Heart left ventricle (tissue), 16 donors: ENCODE results near the gene GYG2. TPM values are rescaled to one million over a fixed set of nuclear protein-coding genes. Genes with fewer than 3 reads are reported as not detected.

Experiments
- ATAC-seq, 4 donors: fragments of 200-7000 bp; cut with Tn5 transposase; one replicate each; pipeline ENCODE4 v1.9.1; 2020 to 2022; ENCODE audit warnings: moderate library complexity in 4 of 4, mild to moderate bottlenecking in 3 of 4, moderate number of reproducible peaks in 1 of 4
- DNase-seq, 5 donors: peaks; one replicate each; pipeline ENCODE4 v3.0.0-alpha.2; 2020
- H3K27ac ChIP-seq, 12 donors: fragments of 200-600 bp; sonication (generic) in 4 of 12; one replicate each; pipeline versions ENCODE4 v1.5.0 to v1.8.0; 2016 to 2022; ENCODE audit warnings: mild to moderate bottlenecking in 2 of 12
- H3K27me3 ChIP-seq, 9 donors: fragments of 200-600 bp; sonication (generic) in 2 of 9; one replicate each; pipeline versions ENCODE4 v1.5.1 to v1.8.0; 2016 to 2022; ENCODE audit warnings: mild to moderate bottlenecking in 3 of 9
- H3K36me3 ChIP-seq, 9 donors: fragments of 200-600 bp; sonication (generic) in 2 of 9; one replicate each; pipeline versions ENCODE4 v1.5.0 to v1.8.0; 2018 to 2022; ENCODE audit warnings: mild to moderate bottlenecking in 2 of 9
- H3K4me1 ChIP-seq, 12 donors: fragments of 200-600 bp; sonication (generic) in 4 of 12; one replicate each; pipeline versions ENCODE4 v1.5.0 to v1.8.0; 2016 to 2022; ENCODE audit warnings: mild to moderate bottlenecking in 3 of 12
- H3K4me3 ChIP-seq, 12 donors: fragments of 200-600 bp; sonication (generic) in 4 of 12; one replicate each; pipeline versions ENCODE4 v1.5.0 to v1.8.0; 2017 to 2022; ENCODE audit warnings: mild to moderate bottlenecking in 9 of 12, moderate library complexity in 4 of 12
- H3K9me3 ChIP-seq, 12 donors: fragments of 200-600 bp; sonication (generic) in 4 of 12; one replicate each; pipeline versions ENCODE4 v1.5.0 to v1.8.0; 2016 to 2022; ENCODE audit warnings: mild to moderate bottlenecking in 1 of 12
- POLR2A ChIP-seq, 2 donors: fragments of 450-650 bp; IDR thresholded peaks; one replicate each; pipeline ENCODE4 v1.6.1; 2017; ENCODE audit warnings: antibody characterized with exemption in 2 of 2, mild to moderate bottlenecking in 2 of 2, moderate library complexity in 2 of 2
- WGBS, 4 donors: extraction: QIAGEN DNeasy Blood & Tissue Kit in 2 of 4; methylation state at CpG; one replicate each; pipeline versions ENCODE4 v1.1.5 to v1.1.7; 2013 to 2018; 5-methylcytosine and 5-hydroxymethylcytosine counted together
- intact Hi-C, 10 donors: fragments of 100-400 bp; cut with DNase I; formaldehyde crosslinking; loops; one replicate each; pipeline versions ENCODE4 v1.11.1 to v1.14.2; 2022
- polyA plus RNA-seq, 2 donors: library from polyadenylated mRNA; stranded (reverse); fragments of 200-250 nt; gene quantifications; one replicate each; pipeline ENCODE4 v1.2.3, GENCODE V29; 2013
- total RNA-seq, 9 donors: library from RNA; depleted of rRNA in 2 of 9; stranded (reverse); fragments of >200 nt in 2 of 9; fragmentation: NEBNext Ultra II Directional in 3 of 9; extraction: Animal tissue kit (Norgen Biotek cat#: 25700) in 3 of 9; gene quantifications; one replicate each; pipeline versions ENCODE4 v1.1.0 to v1.2.4, GENCODE V29; 2016 to 2023
- TF ChIP-seq, protein P1 (sequence below), 12 donors: fragments of 200-600 bp; sonication (generic) in 4 of 12; IDR thresholded peaks; one replicate each; pipeline versions ENCODE4 v1.5.0 to v1.8.0; 2018 to 2022; ENCODE audit warnings: antibody characterized with exemption in 12 of 12, mild to moderate bottlenecking in 5 of 12
- donor health status: ischemic (EF 13 %, LVEDD 7.1; RV severe dilation, severe dysfunction).
- donor health status: healthy with polysubstance abuse.
- donor health status: DM: no; HTN: yes; CAD: no.
- donor health status: DM: no; HTN: no; CAD: no.
- donor health status: ischemic (EF 25% LVEDD 6.9; RV normal size, moderate dysfunction).
- donor health status: ischemic (EF 25% LVEDD 5.7; RV mildly dilated, moderate dysfunction).
- donor health status: healthy.
- donor health status: DM: yes; HTN: yes; CAD: no.
- donor health status: ischemic (EF 35%, LVEDD 5.7; RV mildly dilated, moderate dysfunction).
- donor health status: nonischemic (EF 11% LVEDD 7.7; RV severe dilation, severe dysfunction).
- donor health status: DM: yes; HTN: yes; CAD: no.
- donor health status: PGD.
- donor health status: ischemic (EF 29% LVEDD 5.4; RV normal size, mild dysfunction).
- donor health status: nonischemic (EF 23%, LVEDD 6.1; RV moderate dilation, normal function).

The GYG2 gene
- total and polyA plus RNA-seq, 11 donors, result 0.38 to 13.2 (median 1.00) TPM

DNA sequence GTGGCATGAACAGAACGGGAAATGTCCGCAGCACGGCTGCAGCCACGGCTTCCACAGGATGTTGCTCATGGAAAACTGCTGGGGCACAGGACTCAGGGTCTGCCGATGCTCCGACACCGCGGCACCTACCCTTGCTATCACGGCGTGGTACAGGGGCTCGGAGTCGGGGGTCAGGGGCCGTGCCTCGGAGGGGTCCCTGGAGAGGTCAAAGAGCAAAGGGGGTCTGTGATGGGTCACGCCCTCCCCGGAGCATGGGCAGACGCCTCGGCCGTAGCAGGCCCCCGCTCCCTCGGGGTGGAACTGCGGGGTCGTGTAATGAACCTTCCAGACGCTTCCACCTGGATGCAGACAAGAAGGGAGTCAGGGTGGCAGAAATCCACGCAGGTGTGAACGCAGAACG, 78.6 kb downstream of the GYG2 start:
- H3K9me3 ChIP-seq, result peaks cover 0 to 22% (median 0%) of the 10 kb centered on the region in 12 donors
- intact Hi-C loops, result no loop called here
- H3K27me3 ChIP-seq, result no peaks in the 10 kb centered on the region
- no peak for DNase-seq
- 93 to 97% (median 93%) methylated on average over 23 to 27 of the region's 27 CpGs for WGBS, 4 donors
- TF ChIP-seq POLR2A (IDR thresholded peaks at IDR 0.05), result no peak
- TF ChIP-seq, protein P1, sequence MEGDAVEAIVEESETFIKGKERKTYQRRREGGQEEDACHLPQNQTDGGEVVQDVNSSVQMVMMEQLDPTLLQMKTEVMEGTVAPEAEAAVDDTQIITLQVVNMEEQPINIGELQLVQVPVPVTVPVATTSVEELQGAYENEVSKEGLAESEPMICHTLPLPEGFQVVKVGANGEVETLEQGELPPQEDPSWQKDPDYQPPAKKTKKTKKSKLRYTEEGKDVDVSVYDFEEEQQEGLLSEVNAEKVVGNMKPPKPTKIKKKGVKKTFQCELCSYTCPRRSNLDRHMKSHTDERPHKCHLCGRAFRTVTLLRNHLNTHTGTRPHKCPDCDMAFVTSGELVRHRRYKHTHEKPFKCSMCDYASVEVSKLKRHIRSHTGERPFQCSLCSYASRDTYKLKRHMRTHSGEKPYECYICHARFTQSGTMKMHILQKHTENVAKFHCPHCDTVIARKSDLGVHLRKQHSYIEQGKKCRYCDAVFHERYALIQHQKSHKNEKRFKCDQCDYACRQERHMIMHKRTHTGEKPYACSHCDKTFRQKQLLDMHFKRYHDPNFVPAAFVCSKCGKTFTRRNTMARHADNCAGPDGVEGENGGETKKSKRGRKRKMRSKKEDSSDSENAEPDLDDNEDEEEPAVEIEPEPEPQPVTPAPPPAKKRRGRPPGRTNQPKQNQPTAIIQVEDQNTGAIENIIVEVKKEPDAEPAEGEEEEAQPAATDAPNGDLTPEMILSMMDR (IDR thresholded peaks at IDR 0.05), result no peak
- no peak overlapping the region for H3K4me3 ChIP-seq
- H3K27ac ChIP-seq, result no peak overlapping the region
- H3K36me3 ChIP-seq, result peaks cover 0 to 20% (median 3%) of the 10 kb centered on the region in 9 donors
- ATAC-seq, result no peak
- no peaks in the 10 kb centered on the region for H3K4me1 ChIP-seq

GRCh38 chrX:2908125-2908685, 79.5 kb downstream of the GYG2 start:
- no peak for DNase-seq
- no peak overlapping the region for H3K4me3 ChIP-seq
- no peak for ATAC-seq
- H3K9me3 ChIP-seq, result peaks cover 0 to 16% (median 0%) of the 10 kb centered on the region in 12 donors
- intact Hi-C loops, result no loop called here
- H3K27me3 ChIP-seq, result no peaks in the 10 kb centered on the region
- H3K27ac ChIP-seq, result no peak overlapping the region
- WGBS, 4 donors, result 50 to 99% (median 85%) methylated on average over 2 of the region's 2 CpGs
- TF ChIP-seq, protein P1 (IDR thresholded peaks at IDR 0.05), result no peak
- TF ChIP-seq POLR2A (IDR thresholded peaks at IDR 0.05), result no peak
- H3K4me1 ChIP-seq, result no peaks in the 10 kb centered on the region
- H3K36me3 ChIP-seq, result peaks cover 0 to 20% (median 3%) of the 10 kb centered on the region in 9 donors

DNA sequence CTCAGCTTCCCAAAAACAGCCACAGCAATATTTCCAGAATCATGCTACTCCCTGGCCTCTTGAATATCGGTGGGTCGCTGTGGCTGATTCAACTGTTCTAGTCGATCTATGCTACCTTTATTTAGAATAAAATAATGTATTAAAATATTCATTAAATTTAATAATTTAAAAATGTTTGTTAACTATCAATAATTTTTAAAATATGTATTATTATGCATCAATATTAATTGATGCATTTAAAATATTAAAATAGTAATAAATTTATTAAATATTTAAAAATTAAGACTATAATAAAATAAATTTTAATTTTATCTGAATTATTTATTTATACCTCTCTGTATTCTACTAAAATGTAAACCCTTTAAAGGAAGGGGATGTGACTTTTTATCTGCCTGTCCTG, 81.4 kb downstream of the GYG2 start:
- Histone ChIP-seq H3K27ac (no peak overlapping the region), H3K4me3 (no peak overlapping the region), H3K4me1 (no peaks in the 10 kb centered on the region), H3K9me3 (no peaks in the 10 kb centered on the region), H3K27me3 (no peaks in the 10 kb centered on the region), H3K36me3 (peaks cover 0 to 29% (median 3%) of the 10 kb centered on the region in 9 donors)
- intact Hi-C loops, result no loop called here
- TF ChIP-seq, protein P1 (IDR thresholded peaks at IDR 0.05), result no peak
- TF ChIP-seq POLR2A (IDR thresholded peaks at IDR 0.05), result no peak
- ATAC-seq (no peak), DNase-seq (no peak)
- 95 to 98% (median 96%) methylated on average over 3 of the region's 3 CpGs for WGBS, 4 donors

- H3K9me3 ChIP-seq, result no peaks in the 10 kb centered on the region
- no peaks in the 10 kb centered on the region for H3K4me1 ChIP-seq
- 54 to 72% (median 59%) methylated on average over 3 of the region's 3 CpGs for WGBS, 4 donors
- intact Hi-C loops, result no loop called here
- no peak overlapping the region for H3K27ac ChIP-seq
- no peaks in the 10 kb centered on the region for H3K27me3 ChIP-seq
- H3K36me3 ChIP-seq, result peaks cover 0 to 45% (median 6%) of the 10 kb centered on the region in 9 donors
- ATAC-seq, result no peak
- no peak overlapping the region for H3K4me3 ChIP-seq
- DNase-seq, result no peak
- no peak for TF ChIP-seq POLR2A (IDR thresholded peaks at IDR 0.05)
- TF ChIP-seq, protein P1 (IDR thresholded peaks at IDR 0.05), result peak in 1 of 12 donors; percentile 7
Measured at GRCh38 chrX:2913118-2913517, 84.4 kb downstream of the GYG2 start.
